Measurements from ENCODE around the gene BRAP.
"Not testable (repeated sequence)": the region's sequence is repeated elsewhere in the genome, so short reads cannot be mapped to it uniquely, and the experiment has no call there.

The BRAP gene

GRCh38 chr12:111673503-111673902, 12.3 kb downstream of the BRAP start:
- peak; percentile 11 for DNase-seq

DNA sequence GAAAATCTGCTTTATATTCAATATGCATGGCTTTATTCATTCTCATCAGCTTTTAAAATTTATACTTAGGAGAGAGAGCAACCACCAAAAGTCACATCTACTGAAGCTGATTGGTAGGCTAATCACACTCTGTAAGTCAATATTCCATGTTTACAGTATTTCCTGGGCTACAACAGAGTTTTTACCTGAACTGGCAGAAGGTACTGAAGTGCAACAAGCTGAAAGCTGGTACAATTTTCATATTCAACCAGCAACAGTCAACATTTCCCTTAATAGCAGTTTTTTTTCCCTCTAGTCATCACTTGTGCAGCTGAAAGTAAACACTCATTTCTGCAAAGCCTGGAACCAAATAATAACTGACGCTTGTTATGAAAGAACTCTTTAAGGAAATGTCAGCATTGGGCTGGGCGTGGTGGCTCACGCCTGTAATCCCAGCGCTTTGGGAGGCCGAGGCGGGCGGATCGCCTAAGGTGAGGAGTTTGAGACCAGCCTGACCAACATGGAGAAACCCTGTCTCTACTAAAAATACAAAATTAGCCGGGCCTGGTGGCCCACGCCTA, 12.9 kb downstream of the BRAP start:
- DNase-seq, result no peak

- no peak for DNase-seq
These were observed 20.5 kb downstream of the BRAP start for GRCh38 chr12:111664961-111665865.

GRCh38 chr12:111664499-111664898, 21.3 kb downstream of the BRAP start:
- no peak for DNase-seq

- DNase-seq, result no peak
These were observed 29.7 kb downstream of the BRAP start for GRCh38 chr12:111656016-111656415.

DNA sequence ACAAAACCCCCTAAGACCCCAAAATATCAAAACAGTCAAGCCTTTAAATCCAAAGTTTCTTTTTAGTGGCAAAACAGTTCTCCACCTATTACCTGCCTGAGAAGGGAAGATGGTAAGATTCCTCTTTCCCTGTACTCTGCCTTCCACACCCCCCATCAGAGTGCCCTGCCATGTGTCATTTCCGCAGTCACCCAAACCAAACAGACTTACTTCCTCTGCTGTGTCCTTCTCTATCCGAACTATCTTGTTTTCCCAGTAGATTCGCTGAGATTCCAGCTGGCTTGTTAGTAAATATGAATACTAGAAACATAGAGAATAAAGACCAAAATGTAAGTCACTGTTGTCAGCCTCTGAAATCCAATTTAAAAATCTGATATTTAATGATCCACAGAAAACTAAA, 30.4 kb downstream of the BRAP start:
- DNase-seq, result no peak

DNA sequence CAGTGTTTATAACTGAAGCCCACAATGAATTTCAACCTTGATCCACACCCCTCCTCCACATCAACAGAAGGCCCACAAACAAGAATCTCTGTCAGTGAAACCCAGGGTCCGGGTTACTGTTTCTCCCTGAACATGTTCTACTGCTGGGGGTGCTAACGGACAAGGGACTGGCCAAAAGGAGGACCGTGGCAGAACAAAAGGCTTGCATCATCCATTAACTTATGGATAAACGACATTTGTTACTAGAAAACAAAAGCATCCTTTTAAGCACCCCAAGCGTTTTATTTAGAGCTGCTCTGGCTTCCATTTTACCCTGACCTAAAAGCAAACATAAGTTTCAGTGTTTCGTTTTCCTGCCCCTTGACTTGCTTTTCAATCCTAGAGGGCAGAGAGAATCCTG, 32.2 kb downstream of the BRAP start:
- no peak for DNase-seq

- not testable (repeated sequence) for DNase-seq
These were observed 33.2 kb downstream of the BRAP start for GRCh38 chr12:111652530-111652929.

- DNase-seq, result no peak
These were observed 34.8 kb downstream of the BRAP start for GRCh38 chr12:111650912-111651311.

GRCh38 chr12:111645433-111645832, 40.3 kb downstream of the BRAP start:
- no peak for DNase-seq

DNA sequence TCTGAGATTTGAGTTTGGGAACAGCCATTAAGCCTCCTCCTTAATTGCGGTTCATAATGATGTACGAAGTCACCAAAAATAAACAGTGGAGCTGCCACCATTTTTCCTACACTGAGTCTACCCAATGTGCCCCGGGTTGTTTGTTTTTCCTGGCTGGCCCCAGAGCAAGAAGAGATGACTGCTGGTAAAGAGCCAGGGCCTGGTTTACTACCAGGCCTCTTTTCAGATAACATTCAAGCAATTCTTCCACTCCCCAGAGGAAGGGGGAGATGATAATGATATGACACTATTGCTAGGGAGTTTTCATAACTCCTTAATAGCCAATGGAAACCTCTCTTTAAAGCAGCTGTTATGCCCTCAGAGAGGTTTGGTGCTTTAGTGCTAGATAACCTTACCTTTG, 42.3 kb downstream of the BRAP start:
- no peak for DNase-seq

- no peak for DNase-seq
These were observed 42.9 kb downstream of the BRAP start for GRCh38 chr12:111642681-111643426.

DNA sequence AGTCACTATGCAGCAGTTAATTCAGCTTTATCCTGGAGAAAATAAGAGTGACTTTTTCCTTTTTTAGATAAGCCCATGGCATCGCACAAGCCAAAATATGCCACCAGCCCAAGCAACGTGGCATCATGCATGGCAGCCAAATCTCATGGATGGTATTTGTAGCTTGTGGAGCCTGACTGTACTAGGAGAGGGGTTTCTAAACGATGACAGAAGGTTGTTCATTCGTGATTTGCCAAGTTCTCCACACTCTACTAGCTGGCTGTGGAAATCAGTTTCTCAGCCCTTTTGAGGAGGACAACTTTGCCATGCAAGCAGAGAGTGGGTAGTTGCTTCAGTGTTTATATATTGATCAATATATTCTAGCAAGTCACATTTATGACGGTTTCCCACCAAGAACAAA, 45.2 kb downstream of the BRAP start:
- no peak for DNase-seq

DNA sequence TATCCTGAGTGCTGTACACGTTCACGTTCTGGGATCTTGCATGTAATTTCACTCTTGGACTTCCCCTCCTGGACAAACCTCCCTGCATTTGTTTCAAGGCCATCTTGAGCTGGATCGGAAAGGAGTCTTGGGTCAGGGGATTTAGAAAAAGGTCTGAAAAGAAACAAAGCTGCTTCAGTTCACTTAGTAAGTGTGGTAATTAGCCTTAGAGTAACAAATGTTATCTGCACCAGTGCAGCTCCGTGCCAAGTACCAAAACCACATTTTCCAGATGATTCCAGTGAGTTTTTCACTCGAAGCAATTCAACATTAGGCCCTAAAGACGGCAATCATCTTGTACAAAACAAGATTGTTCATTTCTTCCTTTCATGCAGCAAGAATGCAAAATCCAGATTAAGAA, 47.2 kb downstream of the BRAP start:
- no peak for DNase-seq

- peak; percentile 86 for DNase-seq
These were observed 49.4 kb downstream of the BRAP start for GRCh38 chr12:111636209-111636945.

GRCh38 chr12:111635524-111635923, 50.2 kb downstream of the BRAP start:
- DNase-seq, result peak; percentile 19

GRCh38 chr12:111628505-111629260, 57.1 kb downstream of the BRAP start:
- DNase-seq, result no peak

DNA sequence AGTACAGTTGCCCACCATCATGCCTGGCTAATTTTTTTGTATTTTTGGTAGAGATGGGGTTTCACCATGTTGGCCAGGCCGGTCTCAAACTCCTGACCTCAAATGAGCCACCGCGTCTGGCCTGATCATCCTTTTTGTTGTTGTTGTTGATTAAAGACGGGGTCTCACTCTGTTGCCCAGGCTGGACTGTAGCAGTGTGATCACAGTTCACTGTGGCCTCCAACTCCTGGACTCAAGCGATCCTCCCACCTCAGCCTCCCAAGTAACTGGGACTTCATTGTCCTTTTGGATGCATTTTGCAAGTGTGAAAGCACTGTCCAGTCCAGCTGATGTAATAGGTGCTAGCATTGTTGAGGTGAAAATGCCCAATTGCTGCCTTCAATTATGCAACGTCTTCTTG, 59.5 kb downstream of the BRAP start:
- no peak for DNase-seq

- DNase-seq, result no peak
These were observed 61.2 kb downstream of the BRAP start for GRCh38 chr12:111624540-111624939.

DNA sequence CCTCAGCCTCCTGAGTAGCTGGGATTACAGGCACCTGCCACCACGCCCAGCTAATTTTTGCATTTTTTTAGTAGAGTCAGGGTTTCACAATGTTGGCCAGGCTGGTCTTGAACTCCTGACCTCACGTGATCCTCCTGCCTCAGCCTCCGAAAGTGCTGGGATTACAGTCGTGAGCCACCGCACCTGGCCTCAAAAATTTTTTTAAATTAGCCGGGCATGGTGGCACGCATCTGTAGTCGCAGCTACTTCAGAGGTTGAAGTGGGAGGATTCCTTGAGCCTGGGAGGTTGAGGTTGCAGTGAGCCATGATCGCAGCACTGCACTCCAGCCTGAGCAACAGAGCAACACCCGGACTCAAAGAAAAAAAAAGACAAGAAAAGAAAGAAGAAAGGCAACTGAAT, 67.9 kb downstream of the BRAP start:
- DNase-seq, result not testable (repeated sequence)

- DNase-seq, result no peak
These were observed 69.6 kb downstream of the BRAP start for GRCh38 chr12:111616177-111616623.

- DNase-seq, result no peak
These were observed 78.5 kb downstream of the BRAP start for GRCh38 chr12:111607239-111607638.

Data from fibroblast of skin of right quadriceps (primary cell).